Right atrium auricular region (tissue), 2 donors: ENCODE measurements around the gene E2F2. TPM values are rescaled to one million over a fixed set of nuclear protein-coding genes. Genes with fewer than 3 reads are reported as not detected.

ENCODE experiments used
- DNase-seq: peaks from one replicate; pipeline ENCODE4 v3.0.0-alpha.2; 2019; ENCODE audit warnings: low spot score
- H3K27ac ChIP-seq, 2 donors: fragments of 200-600 bp; sonication (generic); 1 replicate in 1 of 2; 2 replicates in 1 of 2; pipeline ENCODE4 v1.5.1; 2016 to 2019
- H3K27me3 ChIP-seq, 2 donors: fragments of 200-600 bp; sonication (generic); one replicate each; pipeline versions ENCODE4 v1.5.1 to v1.6.0; 2017 to 2019
- H3K36me3 ChIP-seq: fragments of 200-600 bp; sonication (generic); one replicate; pipeline ENCODE4 v1.5.1; 2016
- H3K4me1 ChIP-seq, 2 donors: fragments of 200-600 bp; sonication (generic); one replicate each; pipeline versions ENCODE4 v1.5.1 to v1.6.0; 2017 to 2019
- H3K4me3 ChIP-seq, 2 donors: fragments of 200-600 bp; sonication (generic); 1 replicate in 1 of 2; 2 replicates in 1 of 2; pipeline ENCODE4 v1.5.1; 2017 to 2019; ENCODE audit warnings: mild to moderate bottlenecking in 1 of 2, moderate library complexity in 1 of 2
- H3K9me3 ChIP-seq, 2 donors: fragments of 200-600 bp; sonication (generic); one replicate each; pipeline ENCODE4 v1.5.1; 2019
- total RNA-seq, 2 donors: library from RNA; depleted of rRNA; stranded (reverse); fragments of >200 nt; gene quantifications; one replicate each; pipeline ENCODE4 v1.1.0, GENCODE V29; 2016
- TF ChIP-seq, protein P1 (sequence below), 2 donors: fragments of 200-600 bp; sonication (generic); IDR thresholded peaks; one replicate each; pipeline ENCODE4 v1.5.1; 2019; ENCODE audit warnings: antibody characterized with exemption in 2 of 2

E2F2 gene
- total RNA-seq, 2 donors from 2014 or later: 0.20 to 0.33 TPM

DNA sequence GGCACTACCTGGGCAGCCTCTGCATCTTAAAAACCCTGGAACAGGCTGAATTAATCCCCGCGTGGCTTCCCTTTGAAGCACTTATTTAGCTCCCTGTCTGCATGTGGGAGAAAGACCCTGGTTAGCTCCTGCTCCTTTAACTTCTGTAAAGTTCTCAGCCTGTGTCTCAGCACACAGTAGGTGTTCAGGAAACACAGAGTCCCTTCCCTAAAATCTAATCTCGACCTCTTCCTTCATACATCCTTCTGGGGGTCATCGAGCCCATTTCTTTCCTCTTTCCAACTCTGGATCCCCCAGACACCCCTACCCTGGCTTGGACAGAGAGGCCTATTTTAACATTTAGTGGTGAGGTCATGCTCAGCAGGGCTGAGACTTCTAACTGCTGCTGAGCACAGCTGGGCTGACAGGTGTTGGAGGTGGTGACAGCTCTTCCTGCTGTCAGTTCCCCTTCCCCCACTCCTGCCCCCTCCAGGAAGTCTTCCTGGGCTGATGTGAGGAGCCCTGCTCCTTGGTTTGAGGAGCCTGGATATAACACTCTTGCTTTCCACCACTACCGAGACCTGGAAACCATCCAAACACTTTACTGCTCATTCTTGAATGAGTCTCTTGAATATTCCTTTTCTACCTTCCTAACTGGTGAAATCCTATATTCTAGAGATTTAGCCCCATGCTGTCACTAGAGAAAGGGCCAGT is 5.3 kb downstream of the E2F2 start:
- Histone ChIP-seq H3K4me1 (peaks cover 0 to 26% of the 10 kb centered on the region in 2 donors), H3K4me3 (no peak overlapping the region), H3K9me3 (no peaks in the 10 kb centered on the region), H3K27me3 (no peaks in the 10 kb centered on the region), H3K27ac (no peak overlapping the region), H3K36me3 (no peaks in the 10 kb centered on the region)
- TF ChIP-seq, protein P1, sequence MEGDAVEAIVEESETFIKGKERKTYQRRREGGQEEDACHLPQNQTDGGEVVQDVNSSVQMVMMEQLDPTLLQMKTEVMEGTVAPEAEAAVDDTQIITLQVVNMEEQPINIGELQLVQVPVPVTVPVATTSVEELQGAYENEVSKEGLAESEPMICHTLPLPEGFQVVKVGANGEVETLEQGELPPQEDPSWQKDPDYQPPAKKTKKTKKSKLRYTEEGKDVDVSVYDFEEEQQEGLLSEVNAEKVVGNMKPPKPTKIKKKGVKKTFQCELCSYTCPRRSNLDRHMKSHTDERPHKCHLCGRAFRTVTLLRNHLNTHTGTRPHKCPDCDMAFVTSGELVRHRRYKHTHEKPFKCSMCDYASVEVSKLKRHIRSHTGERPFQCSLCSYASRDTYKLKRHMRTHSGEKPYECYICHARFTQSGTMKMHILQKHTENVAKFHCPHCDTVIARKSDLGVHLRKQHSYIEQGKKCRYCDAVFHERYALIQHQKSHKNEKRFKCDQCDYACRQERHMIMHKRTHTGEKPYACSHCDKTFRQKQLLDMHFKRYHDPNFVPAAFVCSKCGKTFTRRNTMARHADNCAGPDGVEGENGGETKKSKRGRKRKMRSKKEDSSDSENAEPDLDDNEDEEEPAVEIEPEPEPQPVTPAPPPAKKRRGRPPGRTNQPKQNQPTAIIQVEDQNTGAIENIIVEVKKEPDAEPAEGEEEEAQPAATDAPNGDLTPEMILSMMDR (IDR thresholded peaks at IDR 0.05): no peak
- no peak for DNase-seq

DNA sequence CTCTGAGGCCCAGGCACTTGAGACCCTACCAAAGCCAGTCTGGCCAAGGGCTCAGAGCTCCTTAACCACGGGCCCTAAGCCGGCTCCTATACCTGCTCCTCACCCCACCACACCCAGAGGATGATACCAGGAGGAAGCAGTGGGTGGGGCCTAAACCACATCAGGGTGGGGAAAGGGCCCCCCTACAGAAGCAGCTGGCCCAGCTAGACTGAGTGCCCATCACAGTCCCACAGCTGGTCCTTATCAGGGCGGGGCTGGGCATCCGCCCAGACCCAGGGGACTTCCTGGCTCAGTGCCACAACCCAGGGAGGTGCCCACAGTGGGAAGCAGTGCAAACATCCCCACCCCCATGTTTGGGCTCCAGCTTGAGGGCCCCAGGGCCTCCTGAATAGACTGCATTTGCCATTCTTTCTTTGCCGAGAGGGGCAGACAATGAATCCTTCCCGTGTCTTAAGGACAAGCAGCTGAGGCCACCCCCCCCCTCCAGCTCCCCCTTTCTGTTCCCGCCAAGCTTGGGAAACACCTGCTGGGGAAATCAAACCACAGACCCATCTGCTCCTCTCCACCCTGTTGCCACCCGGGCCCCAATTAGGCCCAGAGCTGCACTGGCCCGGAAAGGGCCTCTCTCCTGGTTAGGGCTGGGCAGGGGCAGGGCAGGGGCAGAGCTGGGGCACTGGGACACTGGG is 6.2 kb downstream of the E2F2 start:
- Histone ChIP-seq H3K27ac (no peak overlapping the region), H3K4me1 (peaks cover 0 to 18% of the 10 kb centered on the region in 2 donors)
- DNase-seq: no peak

GRCh38 chr1:23524163-23524562 is 6.9 kb downstream of the E2F2 start:
- TF ChIP-seq, protein P1 (IDR thresholded peaks at IDR 0.05): no peak
- H3K4me1 ChIP-seq: peaks cover 0 to 11% of the 10 kb centered on the region in 2 donors
- no peak overlapping the region for H3K27ac ChIP-seq
- no peak overlapping the region for H3K4me3 ChIP-seq
- no peaks in the 10 kb centered on the region for H3K36me3 ChIP-seq
- DNase-seq: no peak
- no peaks in the 10 kb centered on the region for H3K27me3 ChIP-seq
- no peaks in the 10 kb centered on the region for H3K9me3 ChIP-seq

More for the DNA sequence above, 6.2 kb downstream of the E2F2 start:
- TF ChIP-seq, protein P1 (IDR thresholded peaks at IDR 0.05): no peak
- no peaks in the 10 kb centered on the region for H3K36me3 ChIP-seq
- no peaks in the 10 kb centered on the region for H3K27me3 ChIP-seq
- no peak overlapping the region for H3K4me3 ChIP-seq
- no peaks in the 10 kb centered on the region for H3K9me3 ChIP-seq

- no peak for DNase-seq
- no peaks in the 10 kb centered on the region for H3K4me1 ChIP-seq
- TF ChIP-seq, protein P1 (IDR thresholded peaks at IDR 0.05): no peak
- no peaks in the 10 kb centered on the region for H3K9me3 ChIP-seq
- H3K36me3 ChIP-seq: no peaks in the 10 kb centered on the region
- H3K27ac ChIP-seq: no peak overlapping the region
- H3K27me3 ChIP-seq: no peaks in the 10 kb centered on the region
- H3K4me3 ChIP-seq: no peak overlapping the region
These were observed 8.6 kb downstream of the E2F2 start for GRCh38 chr1:23522244-23522982.

DNA sequence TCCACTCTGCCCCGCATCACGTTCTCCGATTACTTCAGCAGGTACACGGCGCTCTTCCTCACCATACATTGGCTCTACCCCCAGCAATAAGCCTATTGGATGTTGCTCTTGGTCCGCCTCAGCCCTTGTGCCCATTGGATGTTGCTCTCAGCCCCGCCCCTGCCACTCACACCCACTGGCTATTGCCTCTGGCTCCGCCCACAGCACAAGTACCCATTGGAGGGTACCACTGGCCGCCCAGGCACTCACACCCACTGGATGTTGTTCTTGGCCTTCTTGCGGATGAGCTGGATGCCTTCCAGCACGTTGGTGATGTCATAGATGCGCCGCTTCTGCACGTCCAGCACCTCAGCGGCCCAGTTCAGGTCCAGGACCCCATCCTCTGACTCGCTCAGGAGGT is 9.4 kb downstream of the E2F2 start:
- no peak overlapping the region for H3K27ac ChIP-seq
- no peaks in the 10 kb centered on the region for H3K27me3 ChIP-seq
- DNase-seq: no peak
- no peaks in the 10 kb centered on the region for H3K9me3 ChIP-seq
- H3K4me1 ChIP-seq: no peaks in the 10 kb centered on the region
- H3K4me3 ChIP-seq: no peak overlapping the region
- H3K36me3 ChIP-seq: no peaks in the 10 kb centered on the region
- TF ChIP-seq, protein P1 (IDR thresholded peaks at IDR 0.05): no peak
